Endothelial cell of umbilical vein (primary cell): ENCODE measurements around the gene UVRAG.

ENCODE experiments used
- CTCF ChIP-seq, 2 donors: IDR thresholded peaks; 1 replicate in 1 of 2; 2 replicates in 1 of 2; pipeline ENCODE4 v1.5.1; 2011; ENCODE audit warnings: low read length in 2 of 2, mild to moderate bottlenecking in 2 of 2, moderate library complexity in 2 of 2, control low read depth in 1 of 2, inconsistent platforms in 1 of 2, low read depth in 1 of 2; ENCODE audit not compliant: insufficient read depth in 1 of 2; ENCODE audit errors: extremely low read depth in 1 of 2
- EZH2 ChIP-seq: IDR thresholded peaks from 2 replicates; pipeline ENCODE4 v1.6.1; 2012; ENCODE audit warnings: borderline replicate concordance, low read depth, mild to moderate bottlenecking, moderate library complexity, low read length, inconsistent platforms; ENCODE audit not compliant: severe bottlenecking
- GATA2 ChIP-seq: IDR thresholded peaks from 2 replicates; pipeline ENCODE4 v1.7.0; 2011; ENCODE audit warnings: low read depth, mild to moderate bottlenecking, moderate library complexity, mixed read lengths, low read length; ENCODE audit not compliant: insufficient read length, insufficient read depth
- MYC ChIP-seq: IDR thresholded peaks from one replicate; pipeline ENCODE4 v1.6.1; 2011; ENCODE audit warnings: mild to moderate bottlenecking, low read depth, low read length
- POLR2A ChIP-seq: IDR thresholded peaks from 2 replicates; pipeline ENCODE4 v1.6.1; 2012; ENCODE audit warnings: low read depth, mild to moderate bottlenecking, control low read depth, low read length
- POLR2AphosphoS5 ChIP-seq: IDR thresholded peaks from 2 replicates; pipeline ENCODE4 v1.6.1; 2012; ENCODE audit warnings: low read depth, mild to moderate bottlenecking, control low read depth, low read length, moderate library complexity; ENCODE audit not compliant: insufficient read depth

GRCh38 chr11:75840522-75840921 lies 25.5 kb downstream of the UVRAG start:
- TF ChIP-seq MYC (no peak), CTCF (IDR thresholded peaks at IDR 0.05; ENCODE audit: extremely low read depth in 1 of 2, insufficient read depth in 1 of 2, low read depth in 1 of 2, low read length in 2 of 2) (no peak), POLR2A (no peak), EZH2 (no peak), POLR2AphosphoS5 (no peak), GATA2 (no peak)
